HepG2 (cell line): ENCODE measurements around the gene FAM171A2. TPM values are rescaled to one million over a fixed set of nuclear protein-coding genes. Genes with fewer than 3 reads are reported as not detected.

Experiments
- ARHGAP35 ChIP-seq: sonication (generic); formaldehyde crosslinking; IDR thresholded peaks from 2 replicates; pipeline ENCODE4 v1.9.0; 2022; ENCODE audit warnings: mild to moderate bottlenecking, inconsistent platforms, moderate library complexity, missing genetic modification reagents, borderline replicate concordance
- ELF3 ChIP-seq: IDR thresholded peaks from 2 replicates; pipeline ENCODE4 v1.6.1; 2016; ENCODE audit warnings: missing genetic modification reagents, missing compliant biosample characterization
- FOXA3 ChIP-seq: IDR thresholded peaks from 2 replicates; pipeline ENCODE4 v1.6.1; 2016; ENCODE audit warnings: missing genetic modification reagents, missing compliant biosample characterization
- GATAD1 ChIP-seq: IDR thresholded peaks from 2 replicates; pipeline ENCODE4 v1.6.1; 2016; ENCODE audit warnings: missing genetic modification reagents, missing compliant biosample characterization
- HINFP ChIP-seq: sonication (generic); formaldehyde crosslinking; IDR thresholded peaks from 2 replicates; pipeline ENCODE4 v1.4.0; 2020; ENCODE audit warnings: low read depth, mild to moderate bottlenecking, missing genetic modification reagents
- HNF1B ChIP-seq: sonication (generic); formaldehyde crosslinking; IDR thresholded peaks from 2 replicates; pipeline ENCODE4 v1.5.1; 2020; ENCODE audit warnings: mild to moderate bottlenecking, moderate library complexity, missing genetic modification reagents
- IKZF1 ChIP-seq: fragments of 450-650 bp; IDR thresholded peaks from 2 replicates; pipeline ENCODE4 v1.7.1; 2016
- KLF11 ChIP-seq: IDR thresholded peaks from 2 replicates; pipeline ENCODE4 v1.6.1; 2016; ENCODE audit warnings: missing compliant biosample characterization
- NFYB ChIP-seq: sonication (generic); formaldehyde crosslinking; IDR thresholded peaks from 2 replicates; pipeline ENCODE4 v1.4.0; 2020; ENCODE audit warnings: missing genetic modification reagents
- SIN3A ChIP-seq: IDR thresholded peaks from 2 replicates; pipeline ENCODE4 v1.6.1; 2011; ENCODE audit warnings: low read depth, mild to moderate bottlenecking, control low read depth, low read length, borderline replicate concordance
- UBTF ChIP-seq: sonication (generic); formaldehyde crosslinking; IDR thresholded peaks from 2 replicates; pipeline ENCODE4 v1.4.0; 2020; ENCODE audit warnings: mild to moderate bottlenecking, missing genetic modification reagents
- ZBTB20 ChIP-seq: sonication (generic); formaldehyde crosslinking; IDR thresholded peaks from 2 replicates; pipeline ENCODE4 v1.8.1; 2023; ENCODE audit warnings: missing genetic modification reagents, low read depth, mild to moderate bottlenecking, borderline replicate concordance
- ZFX ChIP-seq: sonication (generic); formaldehyde crosslinking; IDR thresholded peaks from 2 replicates; pipeline ENCODE4 v1.4.0; 2020; ENCODE audit warnings: mild to moderate bottlenecking, low read depth, missing genetic modification reagents, moderate library complexity
- ZNF329 ChIP-seq: sonication (generic); formaldehyde crosslinking; IDR thresholded peaks from 2 replicates; pipeline ENCODE4 v1.9.0; 2021; ENCODE audit warnings: low read depth, mild to moderate bottlenecking, missing genetic modification reagents
- ZNF354B ChIP-seq: sonication (generic); formaldehyde crosslinking; IDR thresholded peaks from 2 replicates; pipeline ENCODE4 v1.8.0; 2022; ENCODE audit warnings: mild to moderate bottlenecking, missing genetic modification reagents
- ZNF543 ChIP-seq: sonication (generic); formaldehyde crosslinking; IDR thresholded peaks from 2 replicates; pipeline ENCODE4 v1.4.0; 2020; ENCODE audit warnings: mild to moderate bottlenecking, missing genetic modification reagents
- ZNF572 ChIP-seq: sonication (generic); formaldehyde crosslinking; IDR thresholded peaks from 2 replicates; pipeline ENCODE4 v1.5.1; 2020; ENCODE audit warnings: mild to moderate bottlenecking, missing genetic modification reagents
- ZSCAN21 ChIP-seq: sonication (generic); formaldehyde crosslinking; IDR thresholded peaks from 2 replicates; pipeline ENCODE4 v1.8.0; 2022; ENCODE audit warnings: mild to moderate bottlenecking, missing genetic modification reagents, moderate library complexity, borderline replicate concordance
- polyA plus RNA-seq, 8 experiments: library from polyadenylated mRNA; depleted of rRNA in 3 of 8; stranded (reverse) in 7 of 8; unstranded in 1 of 8; fragments of >200 nt; fragmentation: Illumina TruSeq in 4 of 8; extraction: Trizol in 4 of 8; gene quantifications; 2 replicates each; pipeline versions ENCODE4 v1.2.1 to v1.2.3, GENCODE V29; 2011 to 2016; ENCODE audit warnings: low read depth in 4 of 8, missing spikeins in 1 of 8, mixed read lengths in 1 of 8; ENCODE audit not compliant: insufficient read depth in 1 of 8
- total RNA-seq, 5 experiments: library from RNA; depleted of rRNA; stranded (reverse); fragments of >200 nt; fragmentation: Illumina TruSeq; extraction: Trizol; gene quantifications; 2 replicates each; pipeline ENCODE4 v1.2.3, GENCODE V29; 2016; ENCODE audit warnings: low read depth in 1 of 5
- TF ChIP-seq, protein P1 (sequence below): sonication (generic); formaldehyde crosslinking; IDR thresholded peaks from 2 replicates; pipeline ENCODE4 v1.5.1; 2020; ENCODE audit warnings: mild to moderate bottlenecking, missing genetic modification reagents
- TF ChIP-seq, protein P2 (sequence below): IDR thresholded peaks from 2 replicates; pipeline ENCODE4 v1.6.1; 2016; ENCODE audit warnings: low read depth, borderline replicate concordance

FAM171A2 gene
- total and polyA plus RNA-seq, 2 of the 13 experiments (the other 11 are each of a cell fraction or from before 2014, with no cell fraction given): 1.8 to 3.6 TPM

DNA sequence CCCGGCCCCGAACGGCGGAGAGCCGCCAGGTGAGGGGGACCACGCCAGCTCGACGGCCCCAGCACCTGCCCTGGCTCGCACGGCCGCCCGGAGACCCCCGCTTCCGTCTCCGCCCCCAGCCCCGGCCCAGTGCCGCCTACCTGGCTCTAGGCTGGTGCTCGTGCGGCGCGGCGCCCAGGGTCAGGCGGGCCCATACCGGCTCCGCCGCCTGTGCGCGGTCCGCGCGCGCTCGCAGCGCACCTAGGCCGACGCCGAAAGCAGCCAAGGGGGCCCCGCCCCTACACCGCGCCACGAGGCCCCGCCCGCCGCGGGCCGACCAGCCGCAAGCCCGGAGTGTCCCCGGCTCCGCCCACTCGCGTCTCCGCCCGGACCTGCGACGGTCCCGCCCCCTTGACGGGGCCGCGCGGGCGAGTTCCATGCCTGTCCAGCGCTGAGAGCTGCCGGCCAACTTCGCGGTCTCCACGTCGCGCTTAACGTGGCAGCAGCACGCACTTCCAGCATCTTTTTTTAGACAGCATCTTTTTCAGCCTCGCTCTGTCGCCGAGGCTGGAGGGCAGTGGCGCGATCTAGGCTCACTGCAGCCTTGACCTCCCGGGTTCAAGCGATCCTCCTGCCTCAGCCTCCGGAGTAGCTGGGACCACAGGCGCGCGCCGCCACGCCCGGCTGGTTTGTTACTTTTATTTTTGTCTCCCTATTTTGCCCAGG lies 38.9 kb downstream of the FAM171A2 start, which contains the start of gene SLC25A39 (continued):
- TF ChIP-seq HNF1B (CRISPR knock-in tag) (0 out of 2 replicates have a peak, but pooled peaks have one; percentile 11), IKZF1 (no peak), GATAD1 (CRISPR knock-in tag) (peak; percentile 50), FOXA3 (CRISPR knock-in tag) (peak; percentile 53; the same call in 1 of the 2 replicates), ELF3 (CRISPR knock-in tag) (0 out of 2 replicates have a peak, but pooled peaks have one; percentile 60), ZBTB20 (CRISPR knock-in tag) (no peak; the same call in 1 of the 2 replicates), NFYB (CRISPR knock-in tag) (peak; percentile 34), KLF11 (peak; percentile 11; the same call in 1 of the 2 replicates), HINFP (peak; percentile 97), ZNF572 (CRISPR knock-in tag) (no peak), ZNF543 (CRISPR knock-in tag) (peak; percentile 25; the same call in 1 of the 2 replicates), ZNF329 (0 out of 2 replicates have a peak, but pooled peaks have one; percentile 27), UBTF (CRISPR knock-in tag) (peak; percentile 75; the same call in 1 of the 2 replicates), ARHGAP35 (CRISPR knock-in tag) (no peak), ZSCAN21 (CRISPR knock-in tag) (peak; percentile 73; the same call in 1 of the 2 replicates), ZNF354B (no peak), ZFX (CRISPR knock-in tag) (peak; percentile 95), SIN3A (peak; percentile 96)
- TF ChIP-seq, protein P1, sequence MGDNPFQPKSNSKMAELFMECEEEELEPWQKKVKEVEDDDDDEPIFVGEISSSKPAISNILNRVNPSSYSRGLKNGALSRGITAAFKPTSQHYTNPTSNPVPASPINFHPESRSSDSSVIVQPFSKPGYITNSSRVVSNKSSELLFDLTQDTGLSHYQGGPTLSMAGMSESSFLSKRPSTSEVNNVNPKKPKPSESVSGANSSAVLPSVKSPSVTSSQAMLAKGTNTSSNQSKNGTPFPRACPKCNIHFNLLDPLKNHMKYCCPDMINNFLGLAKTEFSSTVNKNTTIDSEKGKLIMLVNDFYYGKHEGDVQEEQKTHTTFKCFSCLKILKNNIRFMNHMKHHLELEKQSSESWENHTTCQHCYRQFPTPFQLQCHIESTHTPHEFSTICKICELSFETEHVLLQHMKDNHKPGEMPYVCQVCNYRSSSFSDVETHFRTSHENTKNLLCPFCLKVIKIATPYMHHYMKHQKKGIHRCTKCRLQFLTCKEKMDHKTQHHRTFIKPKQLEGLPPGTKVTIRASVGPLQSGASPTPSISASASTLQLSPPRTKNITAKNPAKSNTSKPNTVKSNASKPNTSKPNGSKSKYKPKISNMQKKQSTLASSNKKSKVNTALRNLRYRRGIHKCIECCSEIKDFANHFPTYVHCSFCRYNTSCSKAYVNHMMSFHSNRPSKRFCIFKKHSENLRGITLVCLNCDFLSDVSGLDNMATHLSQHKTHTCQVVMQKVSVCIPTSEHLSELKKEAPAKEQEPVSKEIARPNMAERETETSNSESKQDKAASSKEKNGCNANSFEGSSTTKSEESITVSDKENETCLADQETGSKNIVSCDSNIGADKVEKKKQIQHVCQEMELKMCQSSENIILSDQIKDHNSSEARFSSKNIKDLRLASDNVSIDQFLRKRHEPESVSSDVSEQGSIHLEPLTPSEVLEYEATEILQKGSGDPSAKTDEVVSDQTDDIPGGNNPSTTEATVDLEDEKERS (CRISPR knock-in tag): no peak
- TF ChIP-seq, protein P2, sequence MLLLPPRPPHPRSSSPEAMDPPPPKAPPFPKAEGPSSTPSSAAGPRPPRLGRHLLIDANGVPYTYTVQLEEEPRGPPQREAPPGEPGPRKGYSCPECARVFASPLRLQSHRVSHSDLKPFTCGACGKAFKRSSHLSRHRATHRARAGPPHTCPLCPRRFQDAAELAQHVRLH (CRISPR knock-in tag): peak; percentile 28; the same call in 1 of the 2 replicates
